ENCODE measurements around the gene ERCC2.
"Not testable (repeated sequence)": the region's sequence is repeated elsewhere in the genome, so short reads cannot be mapped to it uniquely, and the experiment has no call there.

The ERCC2 gene

GRCh38 chr19:45331411-45331810 is 39.0 kb downstream of the ERCC2 start:
- no peak for DNase-seq

DNA sequence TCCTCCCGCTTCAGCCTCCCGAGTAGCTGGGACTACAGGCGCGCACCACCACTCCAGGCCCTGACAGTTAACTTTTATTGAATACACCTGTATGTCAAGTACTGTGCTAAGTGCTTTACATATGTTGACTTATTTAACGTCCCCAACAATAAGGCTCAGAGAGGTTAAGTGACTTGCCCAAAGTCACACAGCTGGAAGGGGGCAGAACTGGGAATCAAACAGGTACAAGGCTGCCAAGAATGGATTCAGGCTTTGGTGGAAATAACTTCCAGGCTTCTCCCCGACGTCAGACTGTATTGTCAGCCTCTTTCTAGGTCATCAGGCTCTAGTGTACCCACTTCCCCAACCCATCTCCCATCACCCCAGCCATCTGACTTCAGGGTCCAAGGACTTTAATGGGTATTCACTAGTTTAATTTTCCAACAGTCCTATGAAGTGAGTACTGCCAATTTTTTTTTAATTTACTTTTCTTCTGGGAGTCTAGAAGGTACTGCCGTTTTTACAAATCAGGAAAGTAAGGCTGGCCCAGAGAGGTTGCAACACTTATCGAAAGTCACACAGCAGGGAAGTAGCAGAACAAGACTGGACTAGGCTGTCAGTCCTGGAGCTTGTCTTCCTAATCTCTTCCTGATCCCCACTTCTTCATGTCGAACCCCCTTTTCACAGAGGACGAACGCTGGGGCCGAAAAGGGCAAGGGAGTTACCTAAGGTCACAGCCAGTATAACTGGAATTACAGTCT is 42.8 kb downstream of the ERCC2 start:
- DNase-seq: no peak

- DNase-seq: no peak
These were observed 45.9 kb downstream of the ERCC2 start for GRCh38 chr19:45324349-45324907.

DNA sequence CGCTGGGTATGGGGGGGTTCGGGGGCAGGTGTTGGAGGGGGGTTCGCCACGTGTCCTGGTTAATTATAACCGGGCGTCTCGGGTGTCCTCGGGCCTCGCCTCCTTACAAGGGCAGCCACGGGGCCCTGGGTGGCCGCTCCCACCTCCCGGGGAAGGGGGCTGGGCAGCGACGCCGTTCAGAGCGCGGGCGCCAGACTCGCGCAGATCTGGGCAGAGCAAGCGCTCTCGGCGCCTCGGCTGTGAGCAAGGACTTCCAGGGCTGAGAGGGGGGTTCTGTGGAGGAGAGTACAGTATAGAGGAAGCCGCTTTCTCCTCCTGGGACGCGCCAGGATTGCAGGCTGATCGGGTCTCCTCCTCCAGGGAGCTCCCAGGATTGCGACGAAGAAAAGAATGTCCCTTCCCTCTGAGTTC is 46.7 kb downstream of the ERCC2 start:
- no peak for DNase-seq

- no peak for DNase-seq
These were observed 47.6 kb downstream of the ERCC2 start, which contains the start of gene CKM for GRCh38 chr19:45322744-45323281. CKM (minus strand) TSS chr19:45322875; CDS start chr19:45319713, 3,162 bp downstream.

DNA sequence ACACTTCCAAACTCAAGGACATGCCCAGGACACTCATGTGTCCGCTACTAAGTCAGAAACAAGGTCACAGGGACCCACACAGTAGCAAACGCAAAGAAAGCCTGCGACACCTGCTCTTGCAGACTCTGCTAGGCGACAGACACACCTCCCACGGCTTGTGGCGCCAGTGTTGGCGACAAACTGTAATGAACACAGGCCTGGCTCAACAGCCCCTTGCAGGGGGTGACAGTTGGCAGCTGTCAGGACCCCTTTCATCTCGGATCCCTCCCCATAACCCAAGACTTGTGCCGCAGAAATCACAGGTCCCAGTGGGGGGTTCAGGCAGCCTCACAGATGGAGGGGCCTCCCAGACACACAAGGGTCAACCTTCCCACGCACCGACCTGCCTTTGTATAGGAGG is 48.1 kb downstream of the ERCC2 start:
- no peak for DNase-seq

DNA sequence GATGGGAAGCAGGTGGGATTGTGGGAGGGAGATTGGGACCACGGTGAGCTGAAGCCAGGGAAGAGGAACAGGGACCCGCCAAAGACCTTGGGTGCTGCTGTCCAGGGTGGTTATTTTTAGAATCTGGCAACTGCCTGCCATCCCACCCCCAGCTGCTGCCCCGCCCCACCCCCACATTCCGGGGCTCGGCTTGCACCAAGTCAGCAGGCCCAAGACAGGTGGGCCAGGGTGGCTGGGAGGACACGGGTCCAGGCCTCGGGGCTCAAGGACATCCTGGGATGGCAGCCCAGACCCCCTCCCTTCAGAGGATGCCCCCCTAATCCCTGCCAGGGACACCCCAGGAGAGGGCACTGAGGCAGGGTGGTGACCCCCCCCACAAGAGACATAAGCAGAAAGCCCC is 48.5 kb downstream of the ERCC2 start:
- no peak for DNase-seq

DNA sequence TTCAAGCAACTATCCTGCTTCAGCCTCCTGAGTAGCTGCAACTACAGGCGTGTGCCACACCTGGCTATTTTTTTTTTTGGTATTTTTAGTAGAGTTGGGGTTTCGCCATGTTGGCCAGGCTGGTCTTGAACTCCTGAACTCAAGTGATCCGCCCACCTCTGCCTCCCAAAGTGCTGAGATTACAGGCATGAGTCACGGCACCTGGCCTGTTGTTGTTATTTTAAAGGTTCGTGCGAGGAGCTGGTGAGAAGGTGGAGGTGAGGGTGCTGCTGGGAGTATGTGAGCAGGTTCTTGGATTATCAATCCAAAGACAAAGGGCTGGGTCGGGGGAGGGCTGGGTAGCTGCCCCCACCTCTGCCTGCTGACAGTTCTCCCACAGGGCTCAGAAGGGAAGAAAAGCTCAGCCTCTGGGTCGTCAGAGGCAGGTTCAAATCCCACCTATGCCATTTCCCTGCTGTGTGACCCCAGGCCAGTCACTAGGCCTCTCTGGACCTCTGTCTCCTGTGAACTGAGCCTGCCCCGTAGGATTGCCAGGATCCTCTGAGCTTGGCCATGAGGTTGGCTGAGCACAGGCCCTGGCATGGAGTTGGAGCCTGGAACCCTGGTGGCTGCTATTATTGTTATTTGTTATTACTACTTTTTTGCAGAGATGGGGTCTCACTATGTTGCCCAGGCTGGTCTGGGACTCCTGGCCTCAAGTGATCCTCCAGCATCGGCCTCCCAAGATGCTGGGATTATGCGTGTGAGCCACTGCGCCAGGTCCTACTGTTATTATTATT is 49.2 kb downstream of the ERCC2 start:
- DNase-seq: no peak

DNA sequence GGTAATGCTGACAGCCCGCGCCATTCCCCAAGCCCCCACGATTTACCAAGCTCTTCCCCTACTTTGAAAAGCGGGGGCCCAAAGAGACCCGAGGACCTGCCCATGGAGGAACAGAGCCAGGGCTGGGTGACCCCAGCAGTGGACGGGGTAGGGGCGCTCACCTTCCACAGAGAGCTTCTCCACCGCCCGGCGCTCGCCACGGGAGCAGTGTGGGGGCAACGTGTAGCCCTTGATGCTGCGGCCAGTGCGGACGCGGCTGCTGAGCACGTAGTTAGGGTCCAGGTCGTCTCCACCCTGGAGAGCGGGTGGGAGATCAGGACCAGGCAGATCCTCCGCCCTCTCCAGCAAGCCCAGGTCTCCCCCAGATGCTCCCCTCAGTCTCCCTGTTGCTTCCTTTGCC is 55.1 kb downstream of the ERCC2 start:
- DNase-seq: no peak

DNA sequence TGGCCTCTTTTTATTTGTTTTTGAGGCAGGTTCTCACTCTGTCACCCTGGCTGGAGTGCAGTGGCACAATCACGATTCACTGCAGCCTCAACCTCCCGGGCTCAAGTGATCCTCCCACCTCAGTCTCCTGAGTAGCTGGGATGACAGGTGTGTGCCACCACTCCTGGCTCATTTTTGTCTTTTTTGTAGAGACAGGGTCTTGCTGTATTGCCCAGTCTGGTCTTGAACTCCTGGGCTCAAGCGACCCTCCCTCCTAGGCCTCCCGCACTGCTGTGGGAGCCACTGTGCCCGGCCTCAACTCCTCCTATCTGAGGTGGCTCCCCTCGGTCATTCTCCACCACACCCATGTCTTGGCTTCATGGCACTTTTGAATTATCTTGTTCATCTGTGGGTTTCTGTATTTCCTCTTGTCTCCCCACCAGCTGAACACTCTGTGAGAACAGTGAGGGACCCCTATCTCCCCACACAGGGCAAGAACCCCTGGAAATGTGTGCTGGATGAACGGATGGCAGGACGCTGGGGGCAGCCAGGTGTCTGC is 55.6 kb downstream of the ERCC2 start:
- no peak for DNase-seq

GRCh38 chr19:45312285-45312684 is 58.1 kb downstream of the ERCC2 start:
- DNase-seq: not testable (repeated sequence)

DNA sequence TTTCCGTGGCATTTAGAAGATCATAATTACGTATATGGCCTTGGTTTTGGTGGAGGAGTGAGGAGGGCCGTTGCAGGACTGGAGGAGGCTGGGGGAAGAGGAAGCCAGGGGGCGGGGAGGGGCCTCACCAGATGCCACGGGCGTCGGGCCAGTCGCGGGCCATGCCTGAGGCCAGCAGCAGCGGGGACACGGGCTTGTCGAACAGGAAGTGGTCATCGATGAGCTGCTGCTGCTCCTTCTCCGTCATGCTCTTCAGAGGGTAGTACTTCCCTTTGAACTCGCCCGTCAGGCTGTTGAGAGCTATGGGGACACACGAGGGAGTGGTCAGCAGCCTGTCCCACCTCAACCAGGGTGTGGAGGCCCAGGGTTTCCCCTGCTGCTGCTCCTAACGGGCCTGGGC is 58.8 kb downstream of the ERCC2 start:
- no peak for DNase-seq

DNA sequence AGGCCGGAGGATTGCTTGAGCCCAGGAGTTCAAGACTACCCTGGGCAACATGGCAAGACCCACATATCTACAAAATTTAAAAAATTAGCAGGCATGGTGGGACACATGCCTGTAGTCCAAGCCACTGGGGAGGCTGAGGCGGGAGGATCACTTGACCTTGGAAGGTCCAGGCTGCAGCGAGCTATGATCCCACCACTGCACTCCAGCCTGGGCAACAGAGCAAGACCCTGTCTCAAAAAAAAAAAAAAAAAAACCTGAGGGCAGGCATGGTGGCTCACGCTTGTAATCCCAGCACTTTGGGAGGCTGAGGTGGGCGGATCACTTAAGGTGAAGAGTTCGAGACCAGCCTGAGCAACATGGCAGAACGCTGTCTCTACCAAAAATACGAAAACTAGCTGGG is 61.1 kb downstream of the ERCC2 start:
- DNase-seq: not testable (repeated sequence)

GRCh38 chr19:45307361-45307760 is 63.0 kb downstream of the ERCC2 start:
- DNase-seq: no peak

GRCh38 chr19:45306518-45307027 is 63.8 kb downstream of the ERCC2 start:
- no peak for DNase-seq

GRCh38 chr19:45306040-45306439 is 64.3 kb downstream of the ERCC2 start:
- DNase-seq: no peak

GRCh38 chr19:45305421-45305820 is 65.0 kb downstream of the ERCC2 start:
- DNase-seq: no peak

GRCh38 chr19:45305007-45305406 is 65.4 kb downstream of the ERCC2 start:
- no peak for DNase-seq

DNA sequence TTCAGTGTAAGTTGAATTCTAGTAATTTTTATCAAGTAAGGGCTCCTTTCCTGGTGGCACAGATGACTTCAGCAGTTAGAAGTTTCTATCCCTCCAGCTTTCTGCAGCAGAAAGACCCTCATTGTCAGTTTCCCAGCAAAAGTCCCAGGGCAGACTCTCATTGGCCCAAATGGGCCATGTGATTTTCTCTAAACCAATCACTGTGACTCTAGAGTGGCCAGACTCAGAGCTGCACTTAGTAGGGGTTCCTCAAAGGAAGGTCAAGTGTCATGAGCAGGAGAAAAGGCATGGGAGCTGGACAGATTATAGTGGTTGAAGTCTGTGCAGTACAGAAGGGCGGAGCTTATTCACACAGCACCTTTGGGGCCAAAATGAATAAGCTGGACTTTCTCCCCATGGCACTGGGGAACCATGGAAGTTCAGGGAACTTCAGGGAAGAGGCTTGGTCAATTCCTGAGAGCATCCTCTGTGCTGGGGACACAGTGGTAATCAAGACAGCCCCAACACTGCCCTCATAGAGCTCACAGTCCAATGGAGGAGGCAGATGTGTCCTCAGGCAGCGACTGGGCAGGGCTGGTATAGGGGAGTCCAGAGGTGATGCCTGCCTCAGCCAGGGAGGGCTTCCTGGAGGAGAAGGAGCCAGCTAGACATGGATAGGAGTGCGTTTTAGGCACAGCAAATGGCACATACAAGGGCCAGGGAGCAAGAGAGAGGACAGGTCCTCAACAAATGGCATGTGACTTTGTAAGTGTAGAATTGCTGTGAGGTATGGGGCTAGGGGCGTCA is 66.0 kb downstream of the ERCC2 start:
- no peak for DNase-seq

DNA sequence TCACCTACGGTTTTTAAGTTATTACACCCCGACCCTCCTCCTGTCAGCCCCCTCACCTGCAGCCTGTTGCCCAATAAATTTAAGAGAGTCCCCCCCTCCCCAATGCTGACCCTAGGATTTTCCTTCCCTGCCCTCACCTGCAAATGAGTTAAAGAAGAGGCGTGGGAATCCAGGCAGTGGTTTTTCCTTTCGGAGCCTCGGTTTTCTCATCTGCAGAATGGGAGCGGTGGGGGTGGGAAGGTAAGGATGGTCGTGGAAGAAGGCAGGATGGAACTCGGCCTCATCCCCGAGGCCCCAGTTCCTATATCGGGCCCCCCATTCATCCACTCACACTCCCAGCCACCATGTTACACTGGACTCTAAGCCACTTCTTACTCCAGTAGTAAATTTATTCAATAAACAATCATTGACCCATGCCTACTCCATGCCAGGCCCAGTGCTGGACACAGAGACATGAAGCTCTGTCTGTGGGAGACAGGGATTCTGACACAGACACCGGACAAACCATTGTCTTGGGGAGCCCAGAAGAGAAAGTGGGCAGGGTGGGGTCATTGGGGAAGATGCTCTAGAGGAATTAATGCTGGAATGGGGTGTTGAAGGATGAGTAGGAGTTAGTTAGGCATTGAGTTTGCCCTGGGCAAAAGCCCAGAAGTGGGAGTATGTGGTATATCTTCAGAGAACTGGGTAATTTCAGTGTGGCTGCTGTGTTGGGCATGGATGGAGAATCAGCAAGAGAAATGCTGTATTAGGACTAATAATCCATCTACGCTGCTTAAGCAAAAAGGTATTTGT is 66.9 kb downstream of the ERCC2 start:
- DNase-seq: no peak

- DNase-seq: no peak
These were observed 68.0 kb downstream of the ERCC2 start for GRCh38 chr19:45302416-45302815.
